GM12873 (cell line): ENCODE results near the gene RPS6KA5.

ENCODE experiments used
- TF ChIP-seq, protein P1 (sequence below): IDR thresholded peaks from 2 replicates; pipeline ENCODE4 v1.5.1; 2012; ENCODE audit warnings: low read depth, mild to moderate bottlenecking, moderate library complexity, low read length, control low read depth; ENCODE audit not compliant: insufficient read depth; ENCODE audit errors: missing control alignments

Gene RPS6KA5

GRCh38 chr14:91060351-91061055, at the start of gene RPS6KA5:
TSS of gene RPS6KA5 (minus strand) at chr14:91060641. CDS start at chr14:91060434, 207 bp downstream.
- TF ChIP-seq, protein P1, sequence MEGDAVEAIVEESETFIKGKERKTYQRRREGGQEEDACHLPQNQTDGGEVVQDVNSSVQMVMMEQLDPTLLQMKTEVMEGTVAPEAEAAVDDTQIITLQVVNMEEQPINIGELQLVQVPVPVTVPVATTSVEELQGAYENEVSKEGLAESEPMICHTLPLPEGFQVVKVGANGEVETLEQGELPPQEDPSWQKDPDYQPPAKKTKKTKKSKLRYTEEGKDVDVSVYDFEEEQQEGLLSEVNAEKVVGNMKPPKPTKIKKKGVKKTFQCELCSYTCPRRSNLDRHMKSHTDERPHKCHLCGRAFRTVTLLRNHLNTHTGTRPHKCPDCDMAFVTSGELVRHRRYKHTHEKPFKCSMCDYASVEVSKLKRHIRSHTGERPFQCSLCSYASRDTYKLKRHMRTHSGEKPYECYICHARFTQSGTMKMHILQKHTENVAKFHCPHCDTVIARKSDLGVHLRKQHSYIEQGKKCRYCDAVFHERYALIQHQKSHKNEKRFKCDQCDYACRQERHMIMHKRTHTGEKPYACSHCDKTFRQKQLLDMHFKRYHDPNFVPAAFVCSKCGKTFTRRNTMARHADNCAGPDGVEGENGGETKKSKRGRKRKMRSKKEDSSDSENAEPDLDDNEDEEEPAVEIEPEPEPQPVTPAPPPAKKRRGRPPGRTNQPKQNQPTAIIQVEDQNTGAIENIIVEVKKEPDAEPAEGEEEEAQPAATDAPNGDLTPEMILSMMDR, result no peak

- TF ChIP-seq, protein P1, result no peak
Observed at GRCh38 chr14:91108941-91109611, 48.6 kb upstream of the RPS6KA5 start.

- TF ChIP-seq, protein P1, result no peak
Observed at GRCh38 chr14:91103116-91103515, 42.7 kb upstream of the RPS6KA5 start.

- TF ChIP-seq, protein P1, result no peak
Observed at GRCh38 chr14:91100102-91100501, 39.7 kb upstream of the RPS6KA5 start.

DNA sequence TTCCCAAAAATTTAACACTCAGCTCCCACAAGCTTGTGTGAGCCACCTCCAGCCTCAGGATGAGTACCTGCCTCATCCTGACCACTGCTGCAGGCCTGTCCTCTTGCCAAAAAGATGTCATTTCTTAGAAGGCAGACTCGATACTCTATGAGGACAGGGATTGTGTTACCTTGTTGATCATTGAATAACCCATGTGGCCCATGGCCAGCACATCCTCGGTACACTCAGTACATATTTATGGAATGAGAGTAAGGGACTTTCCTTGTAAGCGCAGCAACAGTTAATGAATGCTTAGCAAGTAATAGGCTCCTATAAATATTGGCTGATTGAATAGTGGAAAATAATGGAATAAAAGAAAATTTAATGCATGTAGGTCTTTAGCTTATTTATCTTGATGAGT, 38.1 kb upstream of the RPS6KA5 start:
- TF ChIP-seq, protein P1, result no peak

DNA sequence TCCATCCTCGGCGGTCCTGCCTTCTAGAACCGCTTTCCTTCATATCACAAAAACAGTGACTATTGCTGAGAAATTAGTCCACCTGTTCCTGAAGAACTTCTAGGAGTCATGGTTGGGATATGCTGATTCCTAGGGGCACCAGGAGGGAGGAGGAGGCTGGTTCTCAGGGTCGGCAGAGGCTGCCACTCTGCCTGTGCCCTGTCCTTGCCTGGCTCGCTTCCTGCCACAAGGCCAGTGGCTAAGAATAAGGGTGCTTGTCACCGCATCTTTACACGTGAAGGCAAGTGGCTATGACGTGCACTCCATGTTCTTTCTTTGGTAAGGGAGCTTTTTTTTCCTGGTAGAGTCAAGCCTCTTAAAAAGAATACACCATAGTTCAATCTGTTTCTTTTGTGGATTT, 34.7 kb upstream of the RPS6KA5 start:
- TF ChIP-seq, protein P1, result no peak

DNA sequence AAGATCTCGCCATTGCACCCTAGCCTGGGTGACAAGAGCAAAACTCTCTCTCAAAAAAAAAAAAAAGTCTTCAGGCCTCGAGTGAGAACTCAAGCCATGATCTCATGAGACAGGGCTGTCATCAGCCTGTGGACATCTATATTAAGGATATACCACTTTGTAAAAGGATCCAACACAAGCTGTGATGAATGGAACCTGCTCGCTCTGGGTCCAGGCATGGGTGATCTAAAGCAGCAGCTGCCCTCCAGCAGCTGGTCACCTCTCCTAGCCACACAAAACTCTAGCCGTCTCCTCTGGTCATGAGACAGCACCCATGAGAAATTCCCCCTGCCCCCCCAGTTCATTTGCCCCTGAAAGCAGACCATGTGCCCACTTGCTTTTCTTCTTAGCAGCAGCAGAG, 34.3 kb upstream of the RPS6KA5 start:
- TF ChIP-seq, protein P1, result no peak
